IPS-18c (cell line): ENCODE measurements around the gene OR8H3.
"Not testable (repeated sequence)": the region's sequence is repeated elsewhere in the genome, so short reads cannot be mapped to it uniquely, and the experiment has no call there.

Experiments
- H3K4me3 ChIP-seq: 2 replicates; pipeline ENCODE4 v1.7.0; 2013; ENCODE audit warnings: low read depth, mild to moderate bottlenecking, low read length, moderate library complexity; ENCODE audit not compliant: insufficient read depth
- H3K9me3 ChIP-seq: one replicate; pipeline ENCODE4 v1.6.1; 2013; ENCODE audit warnings: mild to moderate bottlenecking, low read length, moderate library complexity; ENCODE audit not compliant: control insufficient read depth, insufficient read depth

The OR8H3 gene

GRCh38 chr11:56122073-56122472 is at the start of gene OR8H3:
TSS of gene OR8H3 (plus strand) at chr11:56122373. CDS start at chr11:56122373, 0 bp downstream.
- no peak within 1 kb of the TSS for H3K4me3 ChIP-seq

DNA sequence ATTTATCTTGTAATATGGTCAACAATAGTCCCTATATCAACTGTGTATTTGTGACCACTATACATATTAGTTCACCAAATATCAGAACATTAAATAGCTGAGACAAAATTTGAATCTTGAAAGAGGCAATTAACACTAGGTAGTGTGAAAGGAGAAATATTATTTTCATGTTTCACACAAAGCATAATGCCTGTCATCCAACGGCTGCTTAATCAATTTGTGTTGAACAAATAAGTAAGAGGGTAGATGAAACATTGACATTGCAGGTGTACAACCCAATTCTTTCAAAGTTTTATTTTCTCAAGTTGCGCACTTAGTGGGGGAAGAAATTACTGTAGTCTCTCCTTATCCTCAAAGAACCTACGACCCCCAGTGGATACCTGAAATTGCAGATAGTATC is 32.5 kb upstream of the OR8H3 start:
- no peak overlapping the region for H3K4me3 ChIP-seq
- H3K9me3 ChIP-seq: no peaks in the 10 kb centered on the region

More at GRCh38 chr11:56122073-56122472, at the start of gene OR8H3:
- H3K9me3 ChIP-seq: no peaks in the 10 kb centered on the region

GRCh38 chr11:56093008-56093407 is 29.2 kb upstream of the OR8H3 start, which contains the start of gene OR8I2:
TSS of gene OR8I2 (plus strand) at chr11:56093308. CDS start at chr11:56093308, 0 bp downstream.
- H3K9me3 ChIP-seq: no peaks in the 10 kb centered on the region
- no peak within 1 kb of the TSS for H3K4me3 ChIP-seq

- Histone ChIP-seq H3K9me3 (no peaks in the 10 kb centered on the region), H3K4me3 (no peak within 1 kb of the TSS)
These were observed 18.9 kb upstream of the OR8H3 start, which contains the start of gene OR8H2 for GRCh38 chr11:56103210-56103737. TSS of gene OR8H2 (plus strand) at chr11:56103687. CDS start at chr11:56105043, 1,356 bp downstream.

GRCh38 chr11:56140151-56140661 is 18.0 kb downstream of the OR8H3 start, which contains the start of gene OR8J3:
TSS of gene OR8J3 (minus strand) at chr11:56140201. CDS start at chr11:56137718, 2,483 bp downstream.
- Histone ChIP-seq H3K9me3 (no peaks in the 10 kb centered on the region), H3K4me3 (no peak within 1 kb of the TSS)

DNA sequence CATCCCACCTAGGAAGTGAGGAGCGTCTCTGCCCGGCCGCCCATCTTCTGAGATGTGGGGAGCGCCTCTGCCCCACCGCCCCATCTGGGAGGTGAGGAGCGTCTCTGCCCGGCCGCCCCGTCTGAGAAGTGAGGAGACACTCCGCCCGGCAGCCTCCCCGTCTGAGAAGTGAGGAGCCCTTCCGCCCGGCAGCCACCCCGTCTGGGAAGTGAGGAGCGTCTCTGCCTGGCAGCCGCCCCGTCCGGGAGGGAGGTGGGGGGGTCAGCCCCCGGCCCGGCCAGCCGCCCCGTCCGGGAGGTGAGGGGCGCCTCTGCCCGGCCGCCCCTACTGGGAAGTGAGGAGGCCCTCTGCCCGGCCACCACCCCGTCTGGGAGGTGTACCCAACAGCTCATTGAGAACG is 21.5 kb downstream of the OR8H3 start:
- H3K9me3 ChIP-seq, H3K4me3 ChIP-seq: not testable (repeated sequence)

- Histone ChIP-seq H3K4me3 (no peak overlapping the region), H3K9me3 (peaks cover 5% of the 10 kb centered on the region)
These were observed 29.2 kb downstream of the OR8H3 start for GRCh38 chr11:56151376-56151775.

DNA sequence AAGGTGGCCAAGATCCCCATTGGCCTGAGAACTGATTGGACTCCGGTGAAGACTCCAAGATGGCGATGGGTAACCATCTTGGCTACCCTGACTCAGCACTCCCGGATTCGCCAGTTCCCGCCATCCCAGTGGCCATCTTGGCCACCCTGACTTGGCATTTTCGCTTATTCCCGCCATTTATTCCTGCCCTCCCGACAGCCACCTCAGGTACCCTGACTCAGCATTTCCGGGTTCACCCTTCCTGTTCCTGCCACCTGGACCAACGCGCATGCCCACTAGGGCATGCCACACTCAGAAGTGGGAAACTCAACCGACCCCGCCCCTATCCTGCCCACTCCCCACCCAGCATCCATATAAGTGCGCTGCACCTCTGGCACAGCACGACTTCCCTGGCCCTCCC is 30.2 kb downstream of the OR8H3 start:
- Histone ChIP-seq H3K9me3 (peaks cover 5% of the 10 kb centered on the region), H3K4me3 (no peak overlapping the region)

DNA sequence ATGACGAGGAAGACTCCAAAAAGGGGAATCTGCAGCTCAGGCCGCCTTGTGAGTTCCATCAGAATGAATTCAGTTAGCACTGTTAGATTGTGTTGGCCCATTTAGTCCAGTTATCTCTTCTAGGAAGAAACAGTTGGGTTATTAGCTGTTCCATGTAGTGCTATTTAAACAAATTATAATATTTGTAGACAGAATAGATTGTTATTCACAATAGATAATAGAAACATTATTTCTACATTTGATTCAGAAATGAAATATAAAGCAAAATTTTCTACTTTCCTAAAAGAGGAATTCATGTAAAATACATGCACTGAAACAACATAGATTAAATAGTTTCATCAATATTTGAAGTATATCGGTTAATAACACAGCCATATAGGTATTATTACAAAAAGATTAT is 38.0 kb downstream of the OR8H3 start, which contains the start of gene OR8K5:
Gene OR8K5 (minus strand): TSS at position 101 of the 400 bp plus-strand sequence. CDS start 0 bp downstream, at position 101.
- Histone ChIP-seq H3K4me3 (no peak within 1 kb of the TSS), H3K9me3 (no peaks in the 10 kb centered on the region)

- H3K4me3 ChIP-seq: no peak overlapping the region
- no peaks in the 10 kb centered on the region for H3K9me3 ChIP-seq
These were observed 41.6 kb downstream of the OR8H3 start for GRCh38 chr11:56163804-56164203.

GRCh38 chr11:56172256-56172830 is 50.2 kb downstream of the OR8H3 start:
- no peaks in the 10 kb centered on the region for H3K9me3 ChIP-seq
- H3K4me3 ChIP-seq: no peak overlapping the region
